ENCODE results near the gene LPO.

Gene LPO

DNA sequence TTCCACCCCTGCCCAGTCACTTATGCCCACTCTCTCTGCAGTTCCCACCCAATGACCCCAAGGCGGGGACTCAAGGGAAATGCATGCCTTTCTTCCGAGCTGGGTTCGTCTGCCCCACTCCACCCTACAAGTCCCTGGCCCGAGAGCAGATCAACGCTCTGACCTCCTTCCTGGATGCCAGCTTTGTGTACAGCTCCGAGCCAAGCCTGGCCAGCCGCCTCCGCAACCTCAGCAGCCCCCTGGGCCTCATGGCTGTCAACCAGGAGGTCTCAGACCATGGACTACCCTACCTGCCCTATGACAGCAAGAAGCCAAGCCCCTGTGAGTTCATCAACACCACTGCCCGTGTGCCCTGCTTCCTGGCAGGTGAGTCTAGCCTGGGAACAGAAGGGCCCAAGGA lies 13.8 kb downstream of the LPO start:
- TF ChIP-seq, protein P1, sequence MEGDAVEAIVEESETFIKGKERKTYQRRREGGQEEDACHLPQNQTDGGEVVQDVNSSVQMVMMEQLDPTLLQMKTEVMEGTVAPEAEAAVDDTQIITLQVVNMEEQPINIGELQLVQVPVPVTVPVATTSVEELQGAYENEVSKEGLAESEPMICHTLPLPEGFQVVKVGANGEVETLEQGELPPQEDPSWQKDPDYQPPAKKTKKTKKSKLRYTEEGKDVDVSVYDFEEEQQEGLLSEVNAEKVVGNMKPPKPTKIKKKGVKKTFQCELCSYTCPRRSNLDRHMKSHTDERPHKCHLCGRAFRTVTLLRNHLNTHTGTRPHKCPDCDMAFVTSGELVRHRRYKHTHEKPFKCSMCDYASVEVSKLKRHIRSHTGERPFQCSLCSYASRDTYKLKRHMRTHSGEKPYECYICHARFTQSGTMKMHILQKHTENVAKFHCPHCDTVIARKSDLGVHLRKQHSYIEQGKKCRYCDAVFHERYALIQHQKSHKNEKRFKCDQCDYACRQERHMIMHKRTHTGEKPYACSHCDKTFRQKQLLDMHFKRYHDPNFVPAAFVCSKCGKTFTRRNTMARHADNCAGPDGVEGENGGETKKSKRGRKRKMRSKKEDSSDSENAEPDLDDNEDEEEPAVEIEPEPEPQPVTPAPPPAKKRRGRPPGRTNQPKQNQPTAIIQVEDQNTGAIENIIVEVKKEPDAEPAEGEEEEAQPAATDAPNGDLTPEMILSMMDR (IDR thresholded peaks at IDR 0.05; ENCODE audit: insufficient read depth, low read depth, low read length, missing control alignments), result no peak
- no peak overlapping the region for H3K4me3 ChIP-seq (ENCODE audit: low read depth, low read length)
- no peak for DNase-seq (ENCODE audit: low read depth)

DNA sequence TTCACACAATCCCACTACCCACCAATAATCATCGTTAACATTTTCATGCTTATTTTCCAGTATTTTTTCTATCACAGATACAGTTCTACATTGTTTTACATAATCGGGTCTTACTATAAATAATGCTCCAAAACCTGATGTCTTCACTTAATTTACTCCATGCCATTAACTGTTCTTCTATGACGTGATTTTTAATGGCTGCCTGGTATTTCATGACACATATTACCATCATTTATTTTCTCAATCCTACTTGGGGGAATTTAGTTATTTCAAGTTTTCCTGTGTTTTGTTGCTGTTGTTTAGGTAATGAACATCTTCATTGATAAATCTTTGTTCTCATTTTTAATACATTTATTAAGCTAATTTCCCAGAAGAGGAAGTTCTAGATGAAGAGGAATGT lies 14.7 kb downstream of the LPO start:
- DNase-seq (ENCODE audit: low read depth), result no peak
- no peak overlapping the region for H3K4me3 ChIP-seq (ENCODE audit: low read depth, low read length)
- TF ChIP-seq, protein P1 (IDR thresholded peaks at IDR 0.05; ENCODE audit: insufficient read depth, low read depth, low read length, missing control alignments), result no peak

DNA sequence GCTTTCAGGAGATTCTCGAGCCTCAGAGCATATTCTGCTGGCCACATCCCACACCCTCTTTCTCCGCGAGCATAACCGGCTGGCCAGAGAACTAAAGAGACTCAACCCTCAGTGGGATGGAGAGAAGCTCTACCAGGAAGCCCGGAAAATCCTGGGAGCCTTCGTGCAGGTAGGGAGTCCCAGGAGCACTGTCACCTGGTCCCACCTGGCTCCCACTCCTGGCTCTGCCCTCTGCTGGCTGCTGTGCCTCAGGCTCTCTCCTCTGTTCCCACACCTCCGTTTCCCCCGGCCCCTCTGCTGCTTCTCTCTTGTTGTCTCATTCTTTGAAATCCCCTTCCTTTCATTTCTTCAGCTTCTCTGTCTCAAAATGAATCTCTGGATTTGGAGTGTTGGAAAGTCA lies 16.4 kb downstream of the LPO start:
- H3K4me3 ChIP-seq (ENCODE audit: low read depth, low read length), result no peak overlapping the region
- DNase-seq (ENCODE audit: low read depth), result no peak
- TF ChIP-seq, protein P1 (IDR thresholded peaks at IDR 0.05; ENCODE audit: insufficient read depth, low read depth, low read length, missing control alignments), result no peak

DNA sequence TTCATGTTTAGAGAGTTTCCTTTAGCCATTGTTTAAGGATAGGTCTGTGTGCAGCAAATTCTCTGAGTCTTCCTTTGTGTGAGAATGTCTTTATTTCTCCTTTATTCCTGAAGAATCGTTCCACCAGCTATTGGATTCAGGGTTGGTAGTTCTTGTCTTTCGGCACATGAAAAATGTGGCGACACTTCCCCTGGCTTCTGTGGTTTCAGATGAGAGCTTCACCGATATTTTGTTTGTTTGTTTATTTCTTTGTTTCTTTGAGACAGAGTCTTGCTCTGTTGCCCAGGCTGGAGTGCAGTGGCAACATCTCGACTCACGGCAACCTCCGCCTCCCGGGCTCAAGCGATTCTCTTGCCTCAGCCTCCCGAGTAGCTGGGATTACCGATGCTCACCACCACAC lies 23.8 kb downstream of the LPO start:
- TF ChIP-seq, protein P1 (IDR thresholded peaks at IDR 0.05; ENCODE audit: insufficient read depth, low read depth, low read length, missing control alignments), result no peak
- DNase-seq (ENCODE audit: low read depth), result no peak
- H3K4me3 ChIP-seq (ENCODE audit: low read depth, low read length), result no peak overlapping the region

DNA sequence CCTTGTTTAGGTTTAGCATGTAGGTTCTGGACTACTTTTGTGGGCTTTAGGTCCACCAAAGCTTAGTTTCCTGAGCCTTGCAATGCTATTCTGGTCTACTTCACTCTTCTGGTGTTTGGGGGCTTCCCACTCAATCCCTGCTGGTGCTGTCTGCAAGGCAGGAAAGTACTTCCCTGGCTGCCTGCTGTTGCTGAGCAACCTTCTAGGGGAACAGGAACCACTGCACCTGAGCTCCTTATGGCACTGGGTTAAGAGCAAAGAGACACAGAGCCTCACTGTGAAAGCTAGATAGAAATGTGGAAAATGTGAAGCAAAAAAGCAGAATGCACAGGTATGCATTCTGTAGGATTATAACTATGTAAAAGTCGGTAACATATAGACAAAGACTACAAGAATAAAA lies 25.4 kb downstream of the LPO start:
- no peak overlapping the region for H3K4me3 ChIP-seq (ENCODE audit: low read depth, low read length)
- TF ChIP-seq, protein P1 (IDR thresholded peaks at IDR 0.05; ENCODE audit: insufficient read depth, low read depth, low read length, missing control alignments), result no peak
- DNase-seq (ENCODE audit: low read depth), result no peak

DNA sequence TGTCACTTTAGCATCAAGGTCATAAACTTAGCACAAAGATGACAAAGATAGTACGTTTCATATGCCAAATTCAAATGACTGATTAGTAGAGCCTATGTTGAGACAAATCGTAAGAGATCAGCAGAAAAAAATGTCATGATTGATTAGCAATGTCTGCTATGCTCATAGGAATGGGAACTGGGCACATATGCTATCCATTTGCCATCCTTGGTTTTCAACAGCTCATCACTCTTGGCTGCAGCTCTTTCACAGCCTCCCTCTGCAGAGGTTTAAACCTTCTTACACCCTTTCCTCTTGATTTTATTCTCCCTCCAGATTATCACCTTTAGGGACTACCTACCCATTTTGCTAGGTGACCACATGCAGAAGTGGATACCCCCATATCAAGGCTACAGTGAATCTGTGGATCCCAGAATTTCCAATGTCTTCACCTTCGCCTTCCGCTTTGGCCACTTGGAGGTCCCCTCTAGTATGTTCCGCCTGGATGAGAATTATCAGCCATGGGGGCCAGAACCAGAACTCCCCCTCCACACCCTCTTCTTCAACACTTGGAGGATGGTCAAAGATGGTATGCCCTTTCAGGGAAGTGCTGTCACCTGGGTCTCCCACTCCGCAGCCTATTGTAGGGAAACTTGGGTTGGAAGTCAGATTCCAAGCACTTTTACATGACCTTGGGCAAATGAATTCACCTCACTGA lies 26.2 kb downstream of the LPO start:
- TF ChIP-seq, protein P1 (IDR thresholded peaks at IDR 0.05; ENCODE audit: insufficient read depth, low read depth, low read length, missing control alignments), result no peak
- H3K4me3 ChIP-seq (ENCODE audit: low read depth, low read length), result no peak overlapping the region
- DNase-seq (ENCODE audit: low read depth), result no peak

DNA sequence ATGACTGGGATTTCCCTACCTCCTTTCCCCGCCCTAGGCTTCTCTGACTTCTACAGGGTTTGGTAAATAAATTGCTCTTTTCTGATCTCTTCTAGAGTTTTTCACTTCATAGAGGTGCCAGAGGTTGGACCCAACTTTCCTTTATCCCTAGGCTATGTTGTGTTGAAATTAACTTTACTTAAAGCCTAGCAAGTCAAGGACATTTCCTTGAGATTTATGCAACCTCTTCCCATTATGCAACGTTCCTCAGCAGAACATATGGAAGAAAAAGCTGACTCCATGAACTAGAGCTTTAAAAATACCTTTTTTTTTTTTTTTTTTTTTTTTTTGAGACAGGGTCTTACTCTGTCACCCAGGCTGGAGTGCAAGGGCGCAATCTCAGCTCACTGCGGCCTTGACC lies 26.9 kb downstream of the LPO start:
- DNase-seq (ENCODE audit: low read depth), result no peak
- no peak overlapping the region for H3K4me3 ChIP-seq (ENCODE audit: low read depth, low read length)
- TF ChIP-seq, protein P1 (IDR thresholded peaks at IDR 0.05; ENCODE audit: insufficient read depth, low read depth, low read length, missing control alignments), result no peak

Measured in GM12865 (cell line).